Memory B cell (primary cell): ENCODE data around the gene DNAJC24.

Experiments
- ATAC-seq: fragments of 150-1000 bp; cut with Tn5 transposase; 2 replicates; pipeline ENCODE4 v1.10.0; 2021; ENCODE audit warnings: low read depth, mild to moderate bottlenecking, moderate library complexity
- DNase-seq, 2 donors: peaks; one replicate each; pipeline ENCODE4 v3.0.0; 2022; ENCODE audit warnings: low spot score in 2 of 2
- H3K27ac Mint-ChIP-seq: one replicate; pipeline ENCODE4 v1.8.0; 2022; ENCODE audit warnings: mild to moderate bottlenecking, moderate library complexity, mixed read lengths
- H3K27me3 Mint-ChIP-seq: one replicate; pipeline ENCODE4 v1.8.0; 2022; ENCODE audit warnings: mixed read lengths
- H3K36me3 Mint-ChIP-seq: one replicate; pipeline ENCODE4 v1.8.0; 2022; ENCODE audit warnings: mild to moderate bottlenecking, mixed read lengths
- H3K4me1 Mint-ChIP-seq: one replicate; pipeline ENCODE4 v1.8.0; 2022; ENCODE audit warnings: mixed read lengths
- H3K4me3 Mint-ChIP-seq: one replicate; pipeline ENCODE4 v1.8.0; 2022; ENCODE audit warnings: mild to moderate bottlenecking, moderate library complexity, mixed read lengths
- H3K9me3 Mint-ChIP-seq: one replicate; pipeline ENCODE4 v1.8.0; 2022; ENCODE audit warnings: mixed read lengths

Gene DNAJC24

DNA sequence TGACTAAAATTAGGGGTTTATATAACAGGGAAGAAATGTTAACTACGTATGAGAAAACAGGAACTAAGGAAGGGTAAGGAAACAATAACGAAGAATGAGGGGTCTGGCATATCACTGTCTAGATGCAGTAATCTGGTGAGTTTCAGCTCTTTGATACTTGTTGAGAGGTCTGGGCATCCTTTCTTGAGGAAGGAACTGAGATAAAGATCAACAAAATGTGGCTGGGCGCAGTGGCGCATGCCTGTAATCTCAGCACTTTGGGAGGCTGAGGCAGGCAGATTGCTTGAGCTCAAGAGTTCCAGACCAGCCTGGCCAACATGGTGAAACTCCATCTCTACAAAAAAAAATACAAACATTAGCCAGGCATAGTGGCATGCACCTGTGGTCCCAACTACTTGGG is 2.9 kb upstream of the DNAJC24 start:
- DNase-seq (no peak), ATAC-seq (no peak)

DNA sequence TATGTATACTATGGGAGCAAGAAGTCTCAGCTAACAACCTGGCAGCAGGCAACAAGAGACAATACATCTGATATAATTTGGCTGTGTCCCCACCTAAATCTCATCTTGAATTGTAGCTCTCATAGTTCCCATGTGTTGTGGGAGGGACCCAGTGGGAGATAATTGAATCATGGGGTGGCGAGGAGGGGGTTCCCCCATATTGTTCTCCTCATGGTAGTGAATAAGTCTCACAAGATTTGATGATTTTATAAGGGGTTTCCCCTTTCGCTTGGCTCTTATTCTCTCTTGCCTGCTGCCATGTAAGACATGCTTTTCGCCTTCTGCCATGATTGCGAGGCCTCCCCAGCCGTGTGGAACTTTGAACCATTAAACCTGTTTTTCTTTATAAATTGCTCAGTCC is 6.2 kb downstream of the DNAJC24 start:
- DNase-seq (no peak), ATAC-seq (no peak)
- H3K36me3 Mint-ChIP-seq, result peaks cover 15% of the 10 kb centered on the region
- no peak overlapping the region for H3K27ac Mint-ChIP-seq
- no peaks in the 10 kb centered on the region for H3K27me3 Mint-ChIP-seq
- H3K4me3 Mint-ChIP-seq, result no peak overlapping the region
- no peaks in the 10 kb centered on the region for H3K9me3 Mint-ChIP-seq
- peaks cover 13% of the 10 kb centered on the region for H3K4me1 Mint-ChIP-seq

More for the DNA sequence above, 2.9 kb upstream of the DNAJC24 start:
- Mint-ChIP-seq H3K27me3 (peaks cover 4% of the 10 kb centered on the region), H3K4me3 (no peak overlapping the region), H3K36me3 (no peaks in the 10 kb centered on the region), H3K9me3 (no peaks in the 10 kb centered on the region), H3K4me1 (peaks cover 22% of the 10 kb centered on the region), H3K27ac (peak overlapping the region; percentile 14)

DNA sequence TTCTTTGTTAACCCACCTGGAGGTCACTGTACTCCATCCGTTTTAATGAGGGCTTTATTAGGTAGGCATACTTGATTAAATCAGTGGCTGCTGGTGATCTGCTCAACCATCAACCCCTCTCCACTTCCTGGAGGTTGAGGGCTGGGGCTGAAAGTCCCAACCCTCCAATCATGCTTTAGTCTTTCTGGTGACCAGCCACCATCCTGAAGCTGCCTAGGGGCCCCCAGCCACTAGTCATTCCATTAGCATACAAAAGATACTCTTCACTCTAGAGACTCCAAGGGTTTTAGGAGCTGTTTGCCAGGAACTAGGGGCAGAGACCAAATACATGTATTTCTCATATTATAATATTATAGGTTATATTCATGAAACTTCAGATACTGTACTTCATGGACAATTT is 13.5 kb downstream of the DNAJC24 start:
- Mint-ChIP-seq H3K36me3 (peaks cover 9% of the 10 kb centered on the region), H3K4me3 (no peak overlapping the region), H3K27me3 (no peaks in the 10 kb centered on the region), H3K9me3 (no peaks in the 10 kb centered on the region), H3K27ac (no peak overlapping the region), H3K4me1 (peaks cover 4% of the 10 kb centered on the region)
- no peak for DNase-seq
- no peak for ATAC-seq

DNA sequence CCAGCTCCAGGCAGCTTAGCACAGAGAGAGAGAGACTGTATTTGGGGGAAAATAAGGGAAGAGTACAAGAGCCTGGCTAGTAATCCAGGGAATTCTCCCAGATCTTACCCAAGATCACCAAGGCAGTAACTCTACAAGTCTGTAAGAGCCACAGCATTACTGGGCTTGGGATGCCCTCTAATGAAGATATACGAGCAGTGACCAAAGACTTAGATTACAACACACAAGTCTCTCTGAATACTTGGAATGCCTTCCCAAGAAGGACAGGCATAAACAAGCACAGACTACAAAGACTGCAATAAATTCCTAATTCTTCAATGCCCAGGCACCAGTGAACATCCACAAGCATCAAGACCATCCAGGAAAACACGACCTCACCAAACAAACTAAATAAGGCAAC is 17.7 kb downstream of the DNAJC24 start:
- H3K36me3 Mint-ChIP-seq, result peaks cover 16% of the 10 kb centered on the region
- DNase-seq (no peak), ATAC-seq (no peak)
- H3K27ac Mint-ChIP-seq, result no peak overlapping the region
- no peak overlapping the region for H3K4me3 Mint-ChIP-seq
- H3K9me3 Mint-ChIP-seq, result peaks cover 7% of the 10 kb centered on the region
- peaks cover 4% of the 10 kb centered on the region for H3K4me1 Mint-ChIP-seq
- H3K27me3 Mint-ChIP-seq, result no peaks in the 10 kb centered on the region

DNA sequence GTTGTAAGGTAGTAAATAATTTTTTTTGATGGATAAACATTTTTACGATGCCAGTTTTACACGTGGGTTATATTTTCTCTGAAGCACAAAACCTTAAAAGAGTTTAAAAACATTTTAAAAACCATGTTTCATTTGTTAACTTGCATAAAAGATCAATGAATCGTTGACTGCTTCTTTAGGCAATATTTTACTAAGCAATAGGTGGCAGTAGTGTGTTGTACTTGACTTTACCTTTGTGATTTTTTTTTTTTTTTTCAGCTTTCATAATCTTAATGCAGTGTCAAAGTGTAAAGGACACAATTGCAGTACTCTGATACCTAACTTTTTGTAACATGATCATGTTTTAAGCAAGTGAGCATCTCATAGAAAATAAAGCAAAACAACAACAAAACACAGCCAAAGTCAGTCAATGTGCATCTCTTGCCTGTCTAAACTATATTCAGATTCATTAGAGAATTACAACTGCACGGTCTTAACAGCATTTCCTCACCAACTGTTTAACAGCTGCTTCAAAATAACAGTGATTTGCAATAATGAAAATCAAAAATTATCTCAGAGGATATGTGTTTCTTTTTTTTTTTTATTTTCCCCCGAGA is 27.7 kb downstream of the DNAJC24 start:
- ATAC-seq, result no peak
- Mint-ChIP-seq H3K9me3 (peaks cover 3% of the 10 kb centered on the region), H3K27ac (no peak overlapping the region), H3K36me3 (peaks cover 29% of the 10 kb centered on the region), H3K27me3 (no peaks in the 10 kb centered on the region), H3K4me1 (peaks cover 5% of the 10 kb centered on the region), H3K4me3 (no peak overlapping the region)
- no peak for DNase-seq

DNA sequence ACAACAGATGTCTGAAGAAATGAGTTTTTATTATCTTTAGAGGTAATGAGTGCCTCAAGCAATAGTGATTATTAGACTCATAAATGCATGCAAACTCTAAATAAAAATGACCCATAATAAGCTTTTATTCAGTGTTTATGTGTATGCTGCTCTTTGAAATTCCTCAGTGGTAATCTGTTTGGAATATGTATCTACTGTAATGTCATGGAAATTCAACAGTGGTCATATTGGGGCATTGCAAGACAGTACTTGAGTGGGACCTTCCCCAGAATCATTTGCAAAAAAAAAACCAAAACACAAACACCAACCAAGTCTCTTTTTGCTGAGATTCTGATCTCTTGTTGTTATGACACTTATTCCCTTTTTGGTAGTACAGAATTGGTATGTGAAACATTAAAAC is 35.0 kb downstream of the DNAJC24 start:
- Mint-ChIP-seq H3K4me1 (peaks cover 4% of the 10 kb centered on the region), H3K4me3 (no peak overlapping the region), H3K9me3 (peaks cover 3% of the 10 kb centered on the region), H3K27ac (no peak overlapping the region), H3K27me3 (no peaks in the 10 kb centered on the region), H3K36me3 (peaks cover 17% of the 10 kb centered on the region)
- ATAC-seq (no peak), DNase-seq (no peak)

DNA sequence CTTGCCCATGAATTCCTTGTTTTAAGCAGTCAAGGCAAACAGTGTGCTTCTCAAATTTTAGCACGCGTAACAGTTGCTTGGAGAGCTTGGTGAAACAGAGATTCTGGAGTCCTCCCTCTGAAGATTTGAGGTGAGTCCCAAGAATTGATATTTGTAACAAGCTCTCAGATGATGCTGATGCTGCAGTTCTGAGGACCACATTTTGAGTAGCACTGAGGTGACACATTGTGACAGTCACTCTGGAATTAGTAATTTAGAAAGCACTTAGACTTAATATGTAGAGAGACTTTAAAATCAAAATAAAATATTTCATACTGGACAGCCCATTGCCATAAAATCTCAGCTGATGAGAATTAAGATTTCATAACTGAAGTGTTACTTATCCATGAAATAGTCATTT is 38.5 kb downstream of the DNAJC24 start:
- ATAC-seq (no peak), DNase-seq (no peak)
- H3K27ac Mint-ChIP-seq, result no peak overlapping the region
- H3K4me1 Mint-ChIP-seq, result peaks cover 2% of the 10 kb centered on the region
- peaks cover 12% of the 10 kb centered on the region for H3K36me3 Mint-ChIP-seq
- H3K9me3 Mint-ChIP-seq, result peaks cover 2% of the 10 kb centered on the region
- H3K27me3 Mint-ChIP-seq, result no peaks in the 10 kb centered on the region
- H3K4me3 Mint-ChIP-seq, result no peak overlapping the region

DNA sequence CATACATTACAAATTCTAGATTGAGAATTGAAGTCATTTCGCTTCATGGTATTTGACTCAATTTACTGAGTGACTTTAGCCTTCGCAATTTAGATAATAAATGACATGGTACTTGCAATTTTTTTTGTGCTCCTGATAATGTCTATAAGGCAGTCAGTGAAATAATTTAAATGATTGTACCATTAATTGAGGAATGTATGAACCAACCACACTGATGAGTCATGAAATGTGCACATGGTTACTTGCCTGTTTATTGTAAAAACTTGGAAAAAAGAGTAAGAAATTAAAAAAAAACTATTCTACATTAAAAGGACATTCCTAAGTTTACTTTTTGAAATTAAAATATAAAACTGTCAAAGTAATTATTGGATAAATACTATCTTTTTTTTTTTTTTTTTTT is 43.3 kb downstream of the DNAJC24 start:
- Mint-ChIP-seq H3K27me3 (no peaks in the 10 kb centered on the region), H3K36me3 (peaks cover 15% of the 10 kb centered on the region), H3K9me3 (peaks cover 2% of the 10 kb centered on the region), H3K27ac (no peak overlapping the region), H3K4me3 (no peak overlapping the region), H3K4me1 (peaks cover 2% of the 10 kb centered on the region)
- DNase-seq (no peak), ATAC-seq (no peak)

DNA sequence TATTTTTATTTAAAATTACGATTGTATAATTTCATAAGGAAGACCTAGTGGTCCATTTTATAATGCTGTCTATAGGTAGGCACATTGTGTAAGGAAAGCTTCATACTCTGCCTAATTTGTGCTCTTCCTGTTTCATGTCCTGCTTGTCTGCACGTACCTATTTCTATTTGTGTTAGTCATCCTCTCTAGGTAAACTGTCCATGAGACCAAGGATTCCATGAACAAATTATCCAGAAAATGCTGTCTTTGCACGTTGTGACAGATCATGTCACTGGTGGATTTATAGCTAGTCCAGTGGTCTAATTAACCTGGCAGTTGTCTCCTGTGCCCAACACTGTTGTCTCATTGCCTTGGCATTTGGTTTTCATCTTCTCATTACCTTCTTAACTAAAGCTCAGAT is 44.7 kb downstream of the DNAJC24 start:
- H3K27ac Mint-ChIP-seq, result no peak overlapping the region
- peaks cover 2% of the 10 kb centered on the region for H3K9me3 Mint-ChIP-seq
- no peak overlapping the region for H3K4me3 Mint-ChIP-seq
- peaks cover under 1% of the 10 kb centered on the region for H3K4me1 Mint-ChIP-seq
- no peak for DNase-seq
- ATAC-seq, result no peak
- H3K27me3 Mint-ChIP-seq, result no peaks in the 10 kb centered on the region
- H3K36me3 Mint-ChIP-seq, result peaks cover 15% of the 10 kb centered on the region

DNA sequence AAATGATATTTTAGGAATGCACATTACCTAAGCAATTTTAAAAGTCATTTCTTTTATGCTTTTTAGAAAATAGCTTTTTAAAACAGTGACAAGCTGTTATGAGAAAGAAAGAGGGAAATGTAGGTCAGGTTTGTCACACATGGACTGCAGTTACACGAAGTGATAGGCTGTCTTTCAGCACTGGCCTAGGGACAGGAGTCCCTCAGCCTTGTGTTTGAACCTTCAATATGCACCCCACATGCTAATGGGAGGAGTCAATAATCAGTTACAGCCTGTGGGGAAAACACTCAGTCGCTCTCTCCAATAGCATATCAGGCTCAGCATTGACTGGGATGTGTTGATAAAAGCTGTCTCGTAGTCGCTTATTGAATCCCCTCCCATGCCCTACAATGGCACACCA is 45.8 kb downstream of the DNAJC24 start:
- DNase-seq (no peak), ATAC-seq (no peak)
- no peaks in the 10 kb centered on the region for H3K4me1 Mint-ChIP-seq
- H3K27me3 Mint-ChIP-seq, result no peaks in the 10 kb centered on the region
- H3K9me3 Mint-ChIP-seq, result peaks cover 2% of the 10 kb centered on the region
- peaks cover 20% of the 10 kb centered on the region for H3K36me3 Mint-ChIP-seq
- H3K27ac Mint-ChIP-seq, result no peak overlapping the region
- H3K4me3 Mint-ChIP-seq, result no peak overlapping the region

DNA sequence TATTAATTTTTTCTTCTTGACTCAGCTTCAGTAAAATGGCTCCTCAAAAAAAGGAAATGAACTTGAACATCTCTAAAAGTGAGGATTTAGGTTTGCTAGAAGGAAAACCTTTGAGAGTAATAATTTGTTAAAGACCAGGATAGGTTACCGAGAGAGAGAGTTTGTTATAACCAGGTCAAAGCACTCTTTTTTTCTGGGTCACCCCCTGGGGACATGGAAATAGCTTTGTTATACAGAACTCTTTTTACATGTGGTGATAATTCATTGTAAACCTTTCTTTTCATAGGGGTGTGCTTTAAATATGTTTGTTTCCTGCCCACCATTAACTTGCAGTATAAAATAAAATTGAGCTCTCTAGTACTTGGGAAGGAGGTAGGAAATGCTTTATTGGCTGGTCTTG is 47.7 kb downstream of the DNAJC24 start:
- H3K4me3 Mint-ChIP-seq, result no peak overlapping the region
- H3K27ac Mint-ChIP-seq, result no peak overlapping the region
- H3K36me3 Mint-ChIP-seq, result peaks cover 10% of the 10 kb centered on the region
- H3K9me3 Mint-ChIP-seq, result no peaks in the 10 kb centered on the region
- no peak for DNase-seq
- no peaks in the 10 kb centered on the region for H3K4me1 Mint-ChIP-seq
- ATAC-seq, result no peak
- H3K27me3 Mint-ChIP-seq, result no peaks in the 10 kb centered on the region

DNA sequence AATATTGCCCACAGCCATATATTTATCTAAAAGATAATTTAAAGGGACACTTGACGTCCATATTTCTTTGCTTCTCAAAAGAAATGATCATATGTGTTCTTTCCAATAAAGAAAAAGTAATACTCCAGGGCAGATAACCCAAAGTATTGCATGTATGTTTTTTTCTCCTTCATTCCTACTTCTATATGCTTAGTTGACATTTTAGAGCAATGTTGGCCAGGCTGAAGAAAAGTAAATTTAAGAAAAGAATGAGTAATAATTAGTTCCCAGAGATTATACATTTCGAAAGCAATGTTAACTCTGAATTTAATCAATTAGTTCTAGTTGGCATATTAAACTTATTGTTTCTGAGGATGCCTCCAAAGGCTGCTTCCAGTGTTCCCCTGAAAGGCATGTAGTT is 48.2 kb downstream of the DNAJC24 start:
- no peak overlapping the region for H3K4me3 Mint-ChIP-seq
- H3K27me3 Mint-ChIP-seq, result no peaks in the 10 kb centered on the region
- DNase-seq (no peak), ATAC-seq (no peak)
- H3K9me3 Mint-ChIP-seq, result no peaks in the 10 kb centered on the region
- H3K36me3 Mint-ChIP-seq, result peaks cover 11% of the 10 kb centered on the region
- H3K4me1 Mint-ChIP-seq, result no peaks in the 10 kb centered on the region
- no peak overlapping the region for H3K27ac Mint-ChIP-seq

DNA sequence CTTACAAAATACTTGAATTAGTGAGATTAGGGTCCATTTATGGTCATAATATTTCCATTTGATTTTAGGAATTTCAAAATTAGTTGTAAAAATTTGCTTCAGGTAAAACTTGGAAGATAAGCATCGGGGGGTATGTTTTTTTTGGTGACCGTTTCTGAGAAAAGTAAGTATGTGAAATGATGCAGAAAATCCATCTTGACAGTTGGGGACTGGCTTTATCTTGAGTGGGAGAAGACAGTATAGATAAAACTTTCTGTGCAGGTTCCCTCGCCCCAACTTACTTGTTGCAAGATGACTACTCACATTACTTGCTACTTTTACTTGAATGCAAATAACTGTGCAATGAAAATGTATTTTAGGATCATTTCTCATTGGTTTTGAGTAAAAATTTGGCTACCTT is 49.5 kb downstream of the DNAJC24 start:
- H3K36me3 Mint-ChIP-seq, result peaks cover 14% of the 10 kb centered on the region
- H3K27me3 Mint-ChIP-seq, result no peaks in the 10 kb centered on the region
- no peak overlapping the region for H3K4me3 Mint-ChIP-seq
- H3K9me3 Mint-ChIP-seq, result no peaks in the 10 kb centered on the region
- H3K4me1 Mint-ChIP-seq, result no peaks in the 10 kb centered on the region
- ATAC-seq, result no peak
- peak overlapping the region; percentile 7 for H3K27ac Mint-ChIP-seq
- DNase-seq, result no peak

DNA sequence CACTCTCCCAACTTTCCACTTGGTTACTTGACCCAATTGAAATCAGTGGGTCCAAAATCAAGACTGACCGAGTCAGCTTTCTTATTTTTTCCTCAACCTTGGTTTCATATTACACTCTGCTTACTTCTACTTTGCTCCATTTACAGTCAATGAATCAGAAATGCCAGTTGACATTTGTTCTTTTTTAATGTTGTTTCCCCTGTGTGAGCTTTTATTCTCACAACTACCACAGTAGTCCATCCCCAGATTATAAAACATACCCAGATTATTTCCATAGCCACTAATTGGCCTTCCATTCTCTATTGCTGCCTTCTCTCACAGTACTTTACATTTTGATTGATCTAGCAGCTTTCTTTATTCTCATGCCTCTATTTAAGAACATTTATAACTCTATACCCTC is 50.0 kb downstream of the DNAJC24 start:
- Mint-ChIP-seq H3K27me3 (no peaks in the 10 kb centered on the region), H3K36me3 (peaks cover 12% of the 10 kb centered on the region), H3K27ac (peak overlapping the region; percentile 7), H3K9me3 (no peaks in the 10 kb centered on the region), H3K4me3 (no peak overlapping the region), H3K4me1 (no peaks in the 10 kb centered on the region)
- DNase-seq, result no peak
- ATAC-seq, result no peak

DNA sequence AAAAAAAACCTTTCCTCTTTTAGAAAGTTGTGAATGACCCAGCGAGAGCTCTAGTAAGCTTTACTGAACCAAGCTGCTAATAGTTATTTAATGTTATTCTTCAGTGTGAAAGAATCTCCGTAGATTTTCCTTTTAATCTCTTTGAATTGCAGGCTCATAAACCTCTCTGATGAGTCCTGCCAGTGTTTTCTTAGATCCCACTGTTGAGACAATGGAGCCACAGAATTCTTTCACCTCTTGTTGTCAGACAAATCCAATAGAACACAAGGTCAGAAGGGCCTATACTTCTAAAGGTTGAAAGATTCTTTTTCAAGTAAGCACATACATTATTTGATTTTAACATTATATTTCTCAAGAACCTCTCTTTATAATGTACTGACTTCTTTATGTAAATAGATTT is 52.2 kb downstream of the DNAJC24 start:
- H3K36me3 Mint-ChIP-seq, result peaks cover 9% of the 10 kb centered on the region
- no peak overlapping the region for H3K27ac Mint-ChIP-seq
- DNase-seq, result no peak
- no peaks in the 10 kb centered on the region for H3K9me3 Mint-ChIP-seq
- no peaks in the 10 kb centered on the region for H3K27me3 Mint-ChIP-seq
- no peaks in the 10 kb centered on the region for H3K4me1 Mint-ChIP-seq
- ATAC-seq, result no peak
- H3K4me3 Mint-ChIP-seq, result no peak overlapping the region
